LoVo (cell line): ENCODE data around the gene TPM2.
"Not testable (repeated sequence)": the region's sequence is repeated elsewhere in the genome, so short reads cannot be mapped to it uniquely, and the experiment has no call there.

ENCODE experiments used
- DNase-seq: peaks from one replicate; pipeline ENCODE4 v3.0.0-alpha.2; 2016; ENCODE audit warnings: low spot score

Gene TPM2

DNA sequence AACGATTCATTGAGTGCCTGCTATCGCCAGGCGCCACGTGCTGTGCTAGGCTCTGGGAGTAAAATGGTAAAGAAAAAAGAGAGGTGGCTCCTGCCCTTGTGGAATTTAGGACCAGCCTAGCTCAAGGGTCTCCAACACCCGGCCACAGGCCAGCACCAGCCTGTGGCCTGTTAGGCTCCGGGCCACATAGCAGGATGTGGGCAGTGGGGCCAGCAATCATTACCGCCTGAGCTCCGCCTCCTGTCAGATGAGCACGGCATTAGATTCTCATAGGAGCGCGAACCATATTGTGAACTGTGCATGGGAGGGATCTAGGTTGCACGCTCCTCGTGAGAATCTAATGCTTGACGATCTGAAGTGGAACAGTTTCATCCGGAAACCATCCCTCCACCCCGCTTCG, 33.4 kb downstream of the TPM2 start:
- no peak for DNase-seq

- no peak for DNase-seq
Observed at GRCh38 chr9:35653611-35654010, 36.1 kb downstream of the TPM2 start.

GRCh38 chr9:35652829-35653209, 36.9 kb downstream of the TPM2 start:
- DNase-seq, result no peak

GRCh38 chr9:35651956-35652828, 37.5 kb downstream of the TPM2 start:
- DNase-seq, result no peak

DNA sequence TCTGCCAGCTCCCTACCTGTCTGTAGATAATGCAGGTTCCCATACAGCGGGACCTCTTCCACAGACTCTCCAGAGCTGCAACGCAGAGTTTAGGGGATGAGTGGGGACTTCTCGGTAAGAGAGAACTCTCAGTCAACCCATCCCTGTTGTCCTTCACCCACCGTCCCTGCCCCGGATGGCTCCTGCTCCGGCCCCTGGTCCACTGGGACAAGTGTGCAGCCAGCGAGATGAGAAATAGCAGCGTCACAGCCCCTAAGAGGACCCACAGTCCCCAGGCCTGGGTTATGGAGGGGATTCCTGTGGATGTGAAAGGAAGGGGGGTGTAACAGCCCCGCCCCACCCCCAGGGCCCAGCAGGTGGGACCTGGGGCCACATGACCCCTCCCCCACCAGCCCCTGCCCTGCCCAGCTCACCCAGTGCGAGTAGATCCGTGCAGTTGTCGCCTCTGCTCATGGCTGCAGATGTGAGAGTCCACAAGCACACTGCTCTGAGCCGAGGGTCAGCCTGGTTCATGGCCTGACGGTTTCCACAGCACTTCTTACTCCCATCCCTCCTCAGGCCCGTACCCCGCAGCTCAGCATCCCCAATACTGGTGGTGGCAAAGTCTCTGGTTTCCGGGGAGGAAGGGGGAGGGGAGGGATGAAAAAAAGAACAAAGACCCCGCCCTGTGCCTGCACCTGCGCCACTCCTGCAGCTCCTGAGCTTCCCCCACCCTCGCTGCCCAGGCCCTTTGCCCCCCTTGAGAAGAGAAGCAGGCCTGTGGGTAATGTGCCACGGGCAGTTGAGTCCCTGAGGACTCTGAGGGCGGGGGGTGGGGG, 39.2 kb downstream of the TPM2 start, which contains the start of gene SIT1:
Gene SIT1 (minus strand): TSS at position 591 of the 818 bp plus-strand sequence. CDS start 78 bp downstream, at position 513.
- DNase-seq, result no peak

- no peak for DNase-seq
Observed at GRCh38 chr9:35649431-35650340, 40.0 kb downstream of the TPM2 start.

DNA sequence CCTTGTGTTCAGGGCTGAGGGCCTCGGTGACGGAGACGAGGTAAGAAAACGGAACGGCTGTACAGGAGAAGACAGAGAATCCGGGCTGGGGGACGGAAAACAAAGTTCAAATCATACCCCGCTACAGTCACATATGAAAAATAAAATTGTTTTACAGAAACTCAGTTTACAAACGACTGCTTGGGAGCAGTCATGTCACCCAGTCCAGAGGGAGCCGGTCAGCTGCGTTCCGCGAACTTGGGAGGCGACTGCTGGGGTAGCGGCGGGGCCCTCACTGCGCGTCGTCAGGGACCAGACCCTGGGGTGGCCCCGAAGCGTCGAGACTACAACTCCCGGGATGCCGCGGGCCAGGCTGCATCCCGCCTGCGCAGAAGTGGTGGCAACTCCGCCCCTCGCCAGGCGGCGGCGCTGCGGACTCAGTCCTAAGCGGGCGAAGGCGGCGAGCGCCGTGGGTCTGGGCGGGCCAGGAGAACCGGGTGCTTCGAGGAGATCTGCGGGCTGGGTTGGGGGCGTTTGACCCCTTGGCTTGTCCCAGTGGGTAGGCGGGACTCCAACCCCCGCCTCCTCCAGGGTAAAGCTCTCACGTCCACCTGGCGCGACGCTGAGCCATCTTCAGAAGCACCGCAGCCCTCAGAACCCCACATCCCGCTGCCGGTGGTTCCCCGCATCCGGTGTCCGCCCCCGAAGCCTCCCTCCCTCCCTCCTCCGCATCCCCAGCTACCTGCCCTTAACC, 43.0 kb downstream of the TPM2 start:
- peak; percentile 92 for DNase-seq

DNA sequence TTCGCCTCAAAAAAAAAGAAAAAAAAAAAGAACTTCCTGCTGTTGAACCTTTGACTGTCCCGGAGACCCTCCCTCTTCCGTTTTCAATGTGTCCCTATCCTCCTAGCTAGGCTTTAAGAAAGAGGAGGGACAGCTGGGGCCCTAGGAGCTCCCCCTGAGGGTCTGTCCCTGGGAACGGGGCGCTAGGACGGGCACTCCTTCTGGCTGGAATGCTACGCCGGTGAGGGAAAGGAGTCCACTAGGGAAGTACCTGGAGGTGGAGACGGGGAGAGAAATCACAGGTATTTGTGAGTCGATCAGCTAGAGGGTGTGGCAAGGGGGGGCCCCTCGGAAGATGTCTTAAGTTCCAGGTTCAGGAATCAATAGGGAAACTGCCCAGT, 43.6 kb downstream of the TPM2 start:
- DNase-seq, result peak; percentile 55

- not testable (repeated sequence) for DNase-seq
Observed at GRCh38 chr9:35645736-35646135, 44.0 kb downstream of the TPM2 start.

DNA sequence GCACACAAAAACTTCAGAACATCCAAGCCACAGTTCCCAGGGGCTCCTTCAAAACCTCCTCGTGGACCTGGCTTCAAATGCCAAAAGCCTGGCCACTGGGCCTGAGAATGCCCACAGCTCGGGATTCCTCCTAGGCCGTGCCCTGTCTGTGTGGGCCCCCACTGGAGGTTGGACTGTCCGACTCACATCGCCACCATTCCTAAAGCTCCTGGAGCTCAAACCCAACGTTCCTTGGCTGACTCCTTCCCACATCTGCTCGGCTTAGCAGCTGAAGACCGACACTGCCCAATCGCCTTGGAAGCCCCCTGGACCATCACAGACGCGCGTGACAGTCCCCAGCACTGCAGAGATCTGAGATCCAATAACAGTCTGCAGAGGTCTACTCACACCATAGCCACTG, 46.7 kb downstream of the TPM2 start:
- no peak for DNase-seq

DNA sequence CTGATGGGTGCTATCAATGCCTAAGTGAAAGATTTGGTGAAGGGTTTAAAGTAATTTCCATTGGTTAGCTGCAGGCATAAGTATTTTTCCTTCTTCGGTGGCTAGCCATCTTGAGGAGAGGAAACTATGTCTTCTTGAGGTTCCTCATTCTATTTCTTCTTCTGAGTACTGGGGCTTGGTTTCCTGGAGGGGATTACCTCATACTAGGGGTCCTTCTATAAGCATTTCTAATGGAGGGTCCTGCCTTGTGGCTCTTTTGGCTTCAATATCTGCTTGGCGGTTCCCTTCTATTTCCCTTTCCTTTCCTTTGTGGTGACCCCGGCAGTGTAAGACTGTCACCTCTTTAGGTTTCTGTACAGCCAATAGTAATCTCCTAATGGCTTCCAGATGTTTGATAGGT, 48.2 kb downstream of the TPM2 start:
- DNase-seq, result not testable (repeated sequence)

- not testable (repeated sequence) for DNase-seq
Observed at GRCh38 chr9:35640431-35640830, 49.3 kb downstream of the TPM2 start.

- DNase-seq, result no peak
Observed at GRCh38 chr9:35639631-35640030, 50.1 kb downstream of the TPM2 start.

- not testable (repeated sequence) for DNase-seq
Observed at GRCh38 chr9:35639225-35639624, 50.5 kb downstream of the TPM2 start.

GRCh38 chr9:35638751-35639150, 51.0 kb downstream of the TPM2 start:
- not testable (repeated sequence) for DNase-seq

GRCh38 chr9:35637427-35637955, 52.2 kb downstream of the TPM2 start:
- not testable (repeated sequence) for DNase-seq

- DNase-seq, result not testable (repeated sequence)
Observed at GRCh38 chr9:35636877-35637246, 52.9 kb downstream of the TPM2 start.

DNA sequence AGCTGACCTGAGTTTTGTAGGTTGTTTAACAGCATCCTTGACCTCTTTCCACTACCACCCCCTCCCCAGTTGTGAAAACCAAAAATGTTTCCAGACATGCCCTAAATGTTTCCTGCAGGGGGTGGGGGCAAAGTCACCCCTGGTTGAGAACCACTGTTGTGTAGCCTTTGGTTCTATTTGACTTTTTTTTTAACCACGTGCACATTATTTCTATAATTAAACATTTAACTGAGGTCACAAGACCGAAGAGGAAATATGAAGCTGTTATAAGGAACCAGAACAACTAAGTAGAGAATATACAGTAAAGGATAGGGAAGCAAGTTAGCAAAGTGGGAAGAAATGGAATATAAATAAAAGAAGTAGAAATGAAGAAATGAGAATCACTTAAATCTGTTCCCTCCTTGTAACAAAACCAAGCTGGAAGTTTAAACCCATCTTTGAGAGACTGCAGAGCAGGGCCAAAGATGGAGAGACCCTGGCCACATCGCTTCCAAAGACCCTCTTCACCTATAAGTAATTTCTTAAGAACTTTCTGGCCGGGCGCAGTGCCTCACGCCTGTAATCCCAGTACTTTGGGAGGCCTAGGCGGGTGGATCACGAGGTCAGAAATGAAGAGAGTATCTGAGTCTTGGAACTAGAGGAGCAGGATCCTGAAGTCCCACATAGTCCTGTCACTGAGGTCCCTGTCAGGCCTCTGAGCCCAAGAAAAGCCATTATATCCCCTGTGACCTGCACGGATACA, 53.4 kb downstream of the TPM2 start:
- DNase-seq, result no peak

- no peak for DNase-seq
Observed at GRCh38 chr9:35635730-35636129, 54.0 kb downstream of the TPM2 start.
